Right lobe of liver (tissue), 4 donors: ENCODE results near the gene TRAF3.

Source experiments
- POLR2A ChIP-seq: fragments of 450-650 bp; IDR thresholded peaks from one replicate; pipeline ENCODE4 v1.6.1; 2017; ENCODE audit warnings: antibody characterized with exemption, mild to moderate bottlenecking
- TF ChIP-seq, protein P1 (sequence below), 4 donors: fragments of 200-600 bp in 3 of 4; fragments of 450-650 bp in 1 of 4; IDR thresholded peaks; one replicate each; pipeline versions ENCODE4 v1.5.1 to v1.8.0; 2016 to 2022; ENCODE audit warnings: antibody characterized with exemption in 4 of 4, mild to moderate bottlenecking in 2 of 4
- donor health status: DM: no; HTN: no; CAD: no.
- donor health status: DM: no; HTN: no; CAD: no.
- donor health status: DM: no; HTN: yes; CAD: no.

DNA sequence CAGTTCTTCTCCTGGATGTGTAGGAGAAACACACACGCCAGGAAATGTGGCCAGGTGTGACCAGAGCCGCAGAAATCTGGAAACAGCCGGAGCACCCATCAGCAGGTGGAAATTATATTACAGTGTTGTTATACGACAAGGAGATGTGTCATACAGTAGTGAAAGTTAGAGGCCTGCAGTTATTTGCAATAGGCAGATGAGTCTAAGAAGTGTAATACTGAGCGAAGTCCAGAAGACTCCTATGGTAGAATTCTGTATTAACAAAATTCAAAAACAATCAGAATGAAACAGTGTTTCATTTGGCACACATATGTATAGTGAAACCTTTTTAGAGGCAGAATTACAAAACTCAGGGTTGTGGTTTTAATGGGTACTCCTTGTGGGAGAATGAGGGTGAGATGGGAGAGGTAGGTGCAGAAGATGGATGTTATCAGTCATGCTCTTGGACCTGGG lies 105.9 kb downstream of the TRAF3 start:
- TF ChIP-seq, protein P1, sequence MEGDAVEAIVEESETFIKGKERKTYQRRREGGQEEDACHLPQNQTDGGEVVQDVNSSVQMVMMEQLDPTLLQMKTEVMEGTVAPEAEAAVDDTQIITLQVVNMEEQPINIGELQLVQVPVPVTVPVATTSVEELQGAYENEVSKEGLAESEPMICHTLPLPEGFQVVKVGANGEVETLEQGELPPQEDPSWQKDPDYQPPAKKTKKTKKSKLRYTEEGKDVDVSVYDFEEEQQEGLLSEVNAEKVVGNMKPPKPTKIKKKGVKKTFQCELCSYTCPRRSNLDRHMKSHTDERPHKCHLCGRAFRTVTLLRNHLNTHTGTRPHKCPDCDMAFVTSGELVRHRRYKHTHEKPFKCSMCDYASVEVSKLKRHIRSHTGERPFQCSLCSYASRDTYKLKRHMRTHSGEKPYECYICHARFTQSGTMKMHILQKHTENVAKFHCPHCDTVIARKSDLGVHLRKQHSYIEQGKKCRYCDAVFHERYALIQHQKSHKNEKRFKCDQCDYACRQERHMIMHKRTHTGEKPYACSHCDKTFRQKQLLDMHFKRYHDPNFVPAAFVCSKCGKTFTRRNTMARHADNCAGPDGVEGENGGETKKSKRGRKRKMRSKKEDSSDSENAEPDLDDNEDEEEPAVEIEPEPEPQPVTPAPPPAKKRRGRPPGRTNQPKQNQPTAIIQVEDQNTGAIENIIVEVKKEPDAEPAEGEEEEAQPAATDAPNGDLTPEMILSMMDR (IDR thresholded peaks at IDR 0.05) = no peak
- no peak for TF ChIP-seq POLR2A
